ENCODE data around the gene NRP2. TPM values are rescaled to one million over a fixed set of nuclear protein-coding genes. Genes with fewer than 3 reads are reported as not detected.
A peak's percentile ranks its signal among the peaks of the same experiment; 100 is the strongest.

The NRP2 gene
- total RNA-seq, 1 experiment from 2014 or later: 1.2 TPM

DNA sequence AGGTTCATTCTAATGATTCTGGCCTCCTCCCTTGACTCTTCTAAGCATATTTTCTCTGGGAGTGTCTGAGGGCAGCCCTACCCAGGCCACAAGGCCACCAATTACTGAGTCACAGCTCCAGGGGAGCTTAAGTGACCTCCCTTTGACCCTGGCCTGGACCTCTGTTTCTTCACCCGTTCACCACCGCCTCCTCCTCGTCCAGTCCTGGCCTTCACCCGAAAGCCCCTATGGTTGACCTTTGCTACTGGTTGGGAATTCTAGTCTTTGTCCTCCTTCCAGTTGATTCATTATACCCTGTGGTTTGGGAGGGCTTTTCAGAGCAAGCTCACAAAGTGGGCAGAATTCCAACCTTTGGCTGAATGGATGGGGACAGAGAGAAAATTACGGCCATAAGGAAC lies 72.6 kb downstream of the NRP2 start:
- Histone ChIP-seq H3K4me2 (ENCODE audit: low read length) (peak overlapping the region; percentile 83), H3K27ac (ENCODE audit: low read depth, low read length) (no peak overlapping the region), H3K9ac (ENCODE audit: low read length) (peak overlapping the region; percentile 5), H3K4me3 (replicated peaks in 1 of 2; ENCODE audit: low read depth in 1 of 2, low read length in 2 of 2) (peak overlapping the region in 1 of 2 experiments; percentile 43; a peak in 2 of 4 replicates), H3K9me3 (ENCODE audit: control insufficient read depth in 1 of 2, insufficient read depth in 1 of 2, low read depth in 1 of 2, low read length in 2 of 2) (no peaks in the 10 kb centered on the region), H3K9me2 (ENCODE audit: insufficient read depth) (no peaks in the 10 kb centered on the region), H2AFZ (ENCODE audit: low read depth, low read length, poor library complexity, severe bottlenecking) (no peak overlapping the region), H3K36me3 (ENCODE audit: control insufficient read depth in 1 of 2, insufficient read depth in 2 of 2, low read length in 2 of 2) (no peaks in the 10 kb centered on the region), H4K20me1 (ENCODE audit: insufficient read depth) (no peaks in the 10 kb centered on the region), H3K27me3 (ENCODE audit: insufficient read depth, low read length) (no peaks in the 10 kb centered on the region; the same call in 1 of the 2 replicates), H3K4me1 (ENCODE audit: control insufficient read depth in 1 of 2, insufficient read depth in 2 of 2, low read length in 2 of 2) (peaks cover 16 to 63% of the 10 kb centered on the region in 2 experiments), H3K79me2 (ENCODE audit: insufficient read depth, low read length) (no peaks in the 10 kb centered on the region)
- ATAC-seq: peak; percentile 92
- DNase-seq (ENCODE audit: low read depth, low spot score): peak; percentile 62
- BruUV-seq (replicated peaks): no TSS peak
- POLR2A ChIA-PET: no interaction called here
- CTCF ChIA-PET: interaction anchor here (2.3 kb wide), 1 partner anchor 34 kb away, joined by 6 read pairs; no protein-coding TSS in a partner anchor
- RAD21 ChIA-PET (ENCODE audit: low non-redundant PET in 1 of 2, low total read pairs in 2 of 2, uncharacterized antibody in 2 of 2, unreplicated experiment in 2 of 2): no interaction called here
- intact Hi-C loops (cut with micrococcal nuclease): no loop called here
- TF ChIP-seq, protein P1, sequence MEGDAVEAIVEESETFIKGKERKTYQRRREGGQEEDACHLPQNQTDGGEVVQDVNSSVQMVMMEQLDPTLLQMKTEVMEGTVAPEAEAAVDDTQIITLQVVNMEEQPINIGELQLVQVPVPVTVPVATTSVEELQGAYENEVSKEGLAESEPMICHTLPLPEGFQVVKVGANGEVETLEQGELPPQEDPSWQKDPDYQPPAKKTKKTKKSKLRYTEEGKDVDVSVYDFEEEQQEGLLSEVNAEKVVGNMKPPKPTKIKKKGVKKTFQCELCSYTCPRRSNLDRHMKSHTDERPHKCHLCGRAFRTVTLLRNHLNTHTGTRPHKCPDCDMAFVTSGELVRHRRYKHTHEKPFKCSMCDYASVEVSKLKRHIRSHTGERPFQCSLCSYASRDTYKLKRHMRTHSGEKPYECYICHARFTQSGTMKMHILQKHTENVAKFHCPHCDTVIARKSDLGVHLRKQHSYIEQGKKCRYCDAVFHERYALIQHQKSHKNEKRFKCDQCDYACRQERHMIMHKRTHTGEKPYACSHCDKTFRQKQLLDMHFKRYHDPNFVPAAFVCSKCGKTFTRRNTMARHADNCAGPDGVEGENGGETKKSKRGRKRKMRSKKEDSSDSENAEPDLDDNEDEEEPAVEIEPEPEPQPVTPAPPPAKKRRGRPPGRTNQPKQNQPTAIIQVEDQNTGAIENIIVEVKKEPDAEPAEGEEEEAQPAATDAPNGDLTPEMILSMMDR (IDR thresholded peaks at IDR 0.05 in 2 of 3, conservative IDR thresholded peaks at IDR 0.05 in 1 of 3; ENCODE audit: borderline replicate concordance in 1 of 3, insufficient read depth in 1 of 3, low read depth in 2 of 3, low read length in 2 of 3): no peak
- TF ChIP-seq CBX3 (IDR thresholded peaks at IDR 0.05; ENCODE audit: low read depth) (0 out of 2 replicates have a peak, but pooled peaks have one; percentile 67), EGR1 (IDR thresholded peaks at IDR 0.05; ENCODE audit: low read depth) (no peak), POLR2A (IDR thresholded peaks at IDR 0.05; ENCODE audit: borderline replicate concordance, extremely low read depth, insufficient read depth, insufficient read length) (no peak), ZNF274 (IDR thresholded peaks at IDR 0.05; ENCODE audit: low read depth, low read length) (no peak), ATF3 (IDR thresholded peaks at IDR 0.05) (no peak), FOSL1 (IDR thresholded peaks at IDR 0.05; ENCODE audit: low read depth) (peak; percentile 75), SRF (IDR thresholded peaks at IDR 0.05; ENCODE audit: low read depth) (no peak), CEBPB (IDR thresholded peaks at IDR 0.05; ENCODE audit: low read depth) (peak; percentile 61), POLR2AphosphoS5 (IDR thresholded peaks at IDR 0.05; ENCODE audit: low read depth, low read length) (no peak), RAD21 (IDR thresholded peaks at IDR 0.05; ENCODE audit: low read depth) (no peak; the same call in 1 of the 2 replicates), EZH2 (IDR thresholded peaks at IDR 0.05) (no peak), EZH2phosphoT487 (IDR thresholded peaks at IDR 0.05; ENCODE audit: borderline replicate concordance) (no peak), SP1 (IDR thresholded peaks at IDR 0.05; ENCODE audit: low read depth) (peak; percentile 82), TCF7L2 (IDR thresholded peaks at IDR 0.05; ENCODE audit: borderline replicate concordance, extremely low read depth, insufficient read depth, insufficient read length) (no peak), SIN3A (IDR thresholded peaks at IDR 0.05; ENCODE audit: low read depth) (peak; percentile 30; the same call in 1 of the 2 replicates), YY1 (IDR thresholded peaks at IDR 0.05; ENCODE audit: extremely low read depth, insufficient replicate concordance, low read depth, low read length) (no peak), ZFX (IDR thresholded peaks at IDR 0.05) (no peak), ZBTB33 (IDR thresholded peaks at IDR 0.05; ENCODE audit: extremely low read depth, insufficient replicate concordance, low read length) (no peak), REST (IDR thresholded peaks at IDR 0.05; ENCODE audit: low read depth) (no peak), JUND (IDR thresholded peaks at IDR 0.05) (peak; percentile 68)
- TF ChIP-seq, protein P2, sequence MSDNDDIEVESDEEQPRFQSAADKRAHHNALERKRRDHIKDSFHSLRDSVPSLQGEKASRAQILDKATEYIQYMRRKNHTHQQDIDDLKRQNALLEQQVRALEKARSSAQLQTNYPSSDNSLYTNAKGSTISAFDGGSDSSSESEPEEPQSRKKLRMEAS (IDR thresholded peaks at IDR 0.05): peak; percentile 33; the same call in 1 of the 2 replicates

All from HCT116 (cell line).